ENCODE results near the gene UPK1A.

The UPK1A gene

GRCh38 chr19:35693422-35693821, 27.1 kb downstream of the UPK1A start:
- no peak for DNase-seq (ENCODE audit: low read depth)

- peak; percentile 54 for DNase-seq (ENCODE audit: low read depth)
These were observed 27.7 kb downstream of the UPK1A start for GRCh38 chr19:35693835-35694599.

DNA sequence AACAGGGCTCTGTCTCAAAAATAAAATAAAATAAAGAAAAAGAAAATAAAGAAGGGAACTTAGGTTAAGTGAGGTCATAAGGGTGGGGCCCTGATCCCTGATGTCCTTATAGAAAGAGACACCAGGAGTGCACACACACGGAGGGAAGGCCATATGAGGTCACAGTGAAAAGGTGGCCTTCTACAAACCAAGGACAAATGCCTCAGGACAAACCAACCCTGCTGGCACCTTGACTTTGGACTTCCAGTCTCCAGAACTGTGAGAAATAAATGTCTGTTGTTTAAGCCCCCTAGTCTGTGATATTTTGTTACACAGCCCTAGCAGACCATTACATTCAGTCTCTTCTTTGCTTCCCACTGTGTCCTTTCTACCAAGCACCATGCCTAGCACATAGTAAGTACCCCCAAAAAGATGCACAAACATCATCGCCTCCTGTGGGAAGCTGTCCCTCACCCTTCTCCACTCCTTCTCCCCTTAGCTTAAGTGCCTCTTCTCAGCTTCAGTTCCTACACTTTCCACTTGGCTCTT, 29.6 kb downstream of the UPK1A start:
- DNase-seq (ENCODE audit: low read depth), result no peak

GRCh38 chr19:35696835-35697234, 30.5 kb downstream of the UPK1A start:
- DNase-seq (ENCODE audit: low read depth), result no peak

- DNase-seq (ENCODE audit: low read depth), result peak; percentile 92
These were observed 36.1 kb downstream of the UPK1A start for GRCh38 chr19:35702223-35703012.

- no peak for DNase-seq (ENCODE audit: low read depth)
These were observed 37.0 kb downstream of the UPK1A start for GRCh38 chr19:35703343-35703742.

DNA sequence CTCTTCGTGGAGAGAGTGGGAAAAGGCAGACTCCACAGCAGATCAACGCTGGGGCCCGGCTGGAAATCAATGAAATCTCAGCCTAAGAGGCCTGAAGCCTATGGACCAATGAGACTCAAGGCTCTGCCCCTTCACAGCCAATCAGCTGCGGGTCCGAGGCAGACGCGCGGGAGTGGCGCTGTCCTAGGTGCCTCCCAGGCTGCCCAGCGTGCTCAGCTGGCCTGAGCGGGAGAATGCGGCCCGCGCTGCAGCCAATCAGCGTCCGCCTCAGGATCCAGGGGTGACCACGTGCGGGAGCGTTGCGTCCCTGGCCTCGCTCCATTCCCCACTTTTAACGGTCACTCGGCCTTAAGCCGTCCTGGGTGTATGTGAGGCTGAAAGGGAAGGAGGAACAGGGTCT, 37.9 kb downstream of the UPK1A start, which contains the start of gene ZBTB32:
Gene ZBTB32 (plus strand): TSS at position 341 of the 400 bp plus-strand sequence. CDS start 10,069 bp downstream, outside the sequence.
- DNase-seq (ENCODE audit: low read depth), result no peak

GRCh38 chr19:35708391-35708790, 42.1 kb downstream of the UPK1A start:
- no peak for DNase-seq (ENCODE audit: low read depth)

GRCh38 chr19:35710784-35711723, 44.7 kb downstream of the UPK1A start:
- no peak for DNase-seq (ENCODE audit: low read depth)

DNA sequence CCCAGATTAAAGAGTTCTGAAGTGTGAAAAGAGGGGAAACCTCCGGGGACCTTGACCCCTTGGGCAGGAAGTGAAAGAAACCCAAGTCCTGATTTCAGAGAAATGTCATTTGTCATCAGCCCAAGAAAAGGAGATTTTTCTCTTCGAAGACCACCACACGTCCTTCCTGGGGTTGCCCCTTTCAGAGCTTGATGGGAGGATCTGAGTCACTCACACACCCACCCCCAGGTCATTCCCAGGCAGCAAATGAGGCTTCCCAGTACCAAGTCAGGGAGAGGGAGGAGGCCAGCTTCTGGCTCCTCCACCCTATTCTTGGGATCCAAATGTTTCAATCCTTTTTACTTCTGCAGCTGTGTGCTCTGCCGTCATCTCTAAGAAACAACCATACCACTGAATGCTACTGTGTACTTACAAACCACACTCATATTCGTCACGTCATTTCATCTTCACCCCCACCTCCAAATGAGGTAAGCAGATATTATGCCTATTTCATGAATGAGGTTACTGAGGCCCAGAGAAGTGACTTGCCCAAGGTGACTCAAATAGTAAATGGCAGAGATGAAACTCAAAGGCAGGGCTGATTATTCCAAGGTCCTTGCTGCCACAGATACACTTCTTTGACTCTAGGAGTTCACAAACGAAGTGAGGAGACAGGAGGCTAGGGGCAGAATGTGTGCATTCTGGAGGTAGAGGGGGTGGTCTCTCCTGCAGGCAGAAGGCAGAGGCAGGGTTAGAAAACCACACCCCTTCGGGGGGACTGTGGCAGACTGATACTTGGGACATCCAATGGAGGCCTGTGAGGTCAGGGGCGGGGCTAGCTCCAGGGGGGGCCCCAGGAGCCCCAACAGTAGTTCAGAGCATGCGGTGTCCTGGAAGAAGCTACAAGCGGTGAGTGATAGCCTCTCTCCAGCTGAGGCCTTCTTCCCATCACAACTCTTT, 46.5 kb downstream of the UPK1A start:
- DNase-seq (ENCODE audit: low read depth), result no peak

DNA sequence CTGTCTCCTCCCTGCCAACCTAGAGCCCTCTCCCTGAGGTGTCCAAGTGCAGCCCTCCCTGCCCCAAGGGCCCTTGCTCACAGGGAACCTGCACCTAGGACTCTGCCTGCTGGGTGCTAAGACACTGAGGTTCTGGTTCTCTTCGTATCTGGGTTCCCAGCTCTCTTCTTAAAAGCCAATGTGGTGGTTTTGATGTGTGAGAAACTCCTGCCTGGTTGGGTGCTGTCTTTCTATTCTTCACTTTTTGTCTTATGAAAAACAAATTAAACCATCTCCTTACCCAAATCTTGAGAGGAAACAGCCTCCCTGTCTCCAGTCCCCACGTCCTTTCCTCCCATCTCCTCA, 47.2 kb downstream of the UPK1A start:
- DNase-seq (ENCODE audit: low read depth), result no peak

GRCh38 chr19:35713904-35714495, 47.7 kb downstream of the UPK1A start:
- no peak for DNase-seq (ENCODE audit: low read depth)

DNA sequence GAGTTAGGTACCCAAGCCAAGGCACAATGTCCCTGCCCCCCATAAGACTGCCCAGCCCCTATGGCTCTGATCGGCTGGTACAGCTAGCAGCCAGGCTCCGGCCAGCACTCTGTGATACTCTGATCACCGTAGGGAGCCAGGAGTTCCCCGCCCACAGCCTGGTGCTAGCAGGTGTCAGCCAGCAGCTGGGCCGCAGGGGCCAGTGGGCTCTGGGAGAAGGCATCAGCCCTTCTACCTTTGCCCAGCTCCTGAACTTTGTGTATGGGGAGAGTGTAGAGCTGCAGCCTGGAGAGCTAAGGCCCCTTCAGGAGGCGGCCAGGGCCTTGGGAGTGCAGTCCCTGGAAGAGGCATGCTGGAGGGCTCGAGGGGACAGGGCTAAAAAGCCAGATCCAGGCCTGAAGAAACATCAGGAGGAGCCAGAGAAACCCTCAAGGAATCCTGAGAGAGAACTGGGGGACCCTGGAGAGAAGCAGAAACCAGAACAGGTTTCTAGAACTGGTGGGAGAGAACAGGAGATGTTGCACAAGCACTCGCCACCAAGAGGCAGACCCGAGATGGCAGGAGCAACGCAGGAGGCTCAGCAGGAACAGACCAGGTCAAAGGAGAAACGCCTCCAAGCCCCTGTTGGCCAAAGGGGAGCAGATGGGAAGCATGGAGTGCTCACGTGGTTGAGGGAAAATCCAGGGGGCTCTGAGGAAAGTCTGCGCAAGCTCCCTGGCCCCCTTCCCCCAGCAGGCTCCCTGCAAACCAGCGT, 48.5 kb downstream of the UPK1A start:
- no peak for DNase-seq (ENCODE audit: low read depth)

GRCh38 chr19:35715355-35715809, 49.1 kb downstream of the UPK1A start:
- DNase-seq (ENCODE audit: low read depth), result no peak

GRCh38 chr19:35715981-35716800, 49.9 kb downstream of the UPK1A start:
- peak; percentile 26 for DNase-seq (ENCODE audit: low read depth)

DNA sequence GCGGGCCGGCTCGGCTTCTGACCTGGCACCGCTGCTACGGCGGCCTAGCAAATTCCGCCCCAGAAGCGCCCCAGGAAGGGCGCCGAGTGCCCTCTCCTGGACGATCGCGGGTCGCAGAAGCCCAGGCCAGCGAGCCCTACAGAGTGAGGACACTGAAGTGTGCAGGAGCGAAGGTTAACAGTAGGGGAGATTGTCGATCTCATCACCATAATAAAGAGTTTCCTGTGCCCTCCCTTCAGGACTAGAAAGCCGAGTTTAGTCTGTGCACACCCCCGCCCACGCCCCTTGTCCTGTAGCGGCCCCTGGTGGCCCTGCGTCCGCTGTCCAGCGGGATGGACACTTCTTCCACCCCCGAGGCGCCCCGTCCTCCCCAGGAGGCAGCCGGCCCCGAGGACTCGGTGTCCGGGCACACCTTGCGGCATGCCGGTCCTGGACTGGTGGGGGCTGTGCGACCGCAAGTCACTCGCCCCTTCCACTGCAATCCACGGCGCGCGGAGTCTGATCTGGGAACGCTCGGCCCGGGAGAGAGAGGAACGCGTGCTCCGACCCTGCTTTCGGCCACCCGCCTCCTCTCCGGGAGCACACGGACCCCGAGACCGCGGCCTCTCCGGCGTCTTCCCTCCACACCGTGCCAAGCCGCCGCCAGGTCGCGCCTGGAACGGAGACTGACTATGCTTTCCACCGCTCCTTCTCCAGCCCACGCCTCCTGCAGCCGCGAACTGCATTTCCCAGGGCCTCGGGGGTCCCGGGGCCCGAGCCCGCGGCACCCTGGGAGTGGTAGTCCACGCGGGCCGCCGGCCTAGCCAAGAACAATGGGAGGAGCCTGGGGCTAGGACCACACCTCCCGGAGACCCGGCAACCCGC, 50.7 kb downstream of the UPK1A start:
- DNase-seq (ENCODE audit: low read depth), result peak; percentile 81

GRCh38 chr19:35717665-35718344, 51.5 kb downstream of the UPK1A start, which contains the start of gene KMT2B:
Gene KMT2B (plus strand): TSS chr19:35718003. CDS start chr19:35718019, 16 bp downstream.
- DNase-seq (ENCODE audit: low read depth), result no peak

Measured in HS-5 (cell line).